Activated CD8-positive, alpha-beta T cell treated with anti-CD3 and anti-CD28 coated beads for 36 hours (primary cell): ENCODE results near the gene TBX10. TPM values are rescaled to one million over a fixed set of nuclear protein-coding genes. Genes with fewer than 3 reads are reported as not detected.
"Not testable (repeated sequence)": the region's sequence is repeated elsewhere in the genome, so short reads cannot be mapped to it uniquely, and the experiment has no call there.

Experiments used
- ATAC-seq: fragments of 200-7000 bp; cut with Tn5 transposase; one replicate; pipeline ENCODE4 v1.10.0; 2021; ENCODE audit warnings: mild to moderate bottlenecking, moderate library complexity
- CTCF ChIA-PET: fragments of 350-600 bp; sonication (Branson Sonifier 250); formaldehyde crosslinking; loops from one replicate; lab custom pipeline; 2021; ENCODE audit warnings: antibody characterized with exemption; lab: Charles Lee
- POLR2A ChIA-PET: fragments of 350-600 bp; sonication (Branson Sonifier 250); formaldehyde crosslinking; loops from one replicate; lab custom pipeline; 2021; ENCODE audit warnings: antibody characterized with exemption; lab: Charles Lee
- DNase-seq: peaks from one replicate; pipeline ENCODE4 v3.0.0-alpha.2; 2020
- H3K27ac Mint-ChIP-seq: one replicate; pipeline ENCODE4 v1.8.0; 2021; ENCODE audit warnings: mild to moderate bottlenecking, mixed read lengths
- H3K27me3 Mint-ChIP-seq: one replicate; pipeline ENCODE4 v1.8.0; 2021; ENCODE audit warnings: mixed read lengths
- H3K36me3 Mint-ChIP-seq: one replicate; pipeline ENCODE4 v1.8.0; 2021; ENCODE audit warnings: low read depth, mixed read lengths
- H3K4me1 Mint-ChIP-seq: one replicate; pipeline ENCODE4 v1.8.0; 2021; ENCODE audit warnings: low read depth, mixed read lengths
- H3K4me3 Mint-ChIP-seq: one replicate; pipeline ENCODE4 v1.8.0; 2021; ENCODE audit warnings: mild to moderate bottlenecking, moderate library complexity, mixed read lengths
- H3K9me3 Mint-ChIP-seq: one replicate; pipeline ENCODE4 v1.8.0; 2021; ENCODE audit warnings: mixed read lengths
- intact Hi-C: fragments of 100-400 bp; cut with micrococcal nuclease; formaldehyde crosslinking; loops from one replicate; pipeline ENCODE4 v1.10.0; 2022
- total RNA-seq, 2 experiments: library from RNA; stranded (reverse); gene quantifications; one replicate each; pipeline ENCODE4 v1.2.3, GENCODE V29; 2021
- TF ChIP-seq, protein P1 (sequence below): fragments of 200-600 bp; IDR thresholded peaks from one replicate; pipeline ENCODE4 v1.8.0; 2022; ENCODE audit warnings: antibody characterized with exemption, mild to moderate bottlenecking

The TBX10 gene
- total RNA-seq, 2 experiments from 2014 or later, result not detected

DNA sequence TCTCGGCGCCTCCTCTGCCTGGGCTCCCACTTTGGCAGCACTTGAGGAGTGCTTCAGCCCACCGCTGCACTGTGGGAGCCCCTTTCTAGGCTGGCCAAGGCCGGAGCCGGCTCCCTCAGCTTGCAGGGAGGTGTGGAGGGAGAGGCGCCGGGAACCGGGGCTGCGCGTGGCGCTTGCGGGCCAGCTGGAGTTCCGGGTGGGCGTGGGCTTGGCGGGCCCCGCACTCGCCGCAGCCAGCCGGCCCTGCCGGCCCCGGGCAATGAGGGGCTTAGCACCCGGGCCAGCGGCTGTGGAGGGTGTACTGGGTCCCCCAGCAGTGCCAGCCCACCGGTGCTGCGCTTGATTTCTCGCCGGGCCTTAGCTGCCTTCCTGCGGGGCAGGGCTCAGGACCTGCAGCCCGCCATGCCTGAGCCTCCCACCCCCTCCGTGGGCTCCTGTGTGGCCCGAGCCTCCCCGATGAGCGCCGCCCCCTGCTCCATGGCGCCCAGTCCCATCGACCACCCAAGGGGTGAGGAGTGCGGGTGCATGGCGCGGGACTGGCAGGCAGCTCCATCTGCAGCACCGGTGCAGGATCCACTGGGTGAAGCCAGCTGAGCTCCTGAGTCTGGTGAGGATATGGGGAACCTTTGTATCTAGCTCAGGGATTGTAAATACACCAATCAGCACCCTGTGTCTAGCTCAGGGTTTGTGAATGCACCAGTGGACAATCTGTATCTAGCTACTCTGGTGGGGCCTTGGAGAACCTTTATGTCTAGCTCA lies 20.5 kb downstream of the TBX10 start:
- DNase-seq, H3K27ac Mint-ChIP-seq, H3K9me3 Mint-ChIP-seq, H3K36me3 Mint-ChIP-seq, H3K4me3 Mint-ChIP-seq, H3K27me3 Mint-ChIP-seq, intact Hi-C loops, ATAC-seq: not testable (repeated sequence)
- peaks cover 13% of the 10 kb centered on the region for H3K4me1 Mint-ChIP-seq
- CTCF ChIA-PET, result interaction anchor here (2.2 kb wide), 1 partner anchor 10 kb away, joined by 10 read pairs; the partner anchor contains the start of gene NUDT8
- POLR2A ChIA-PET, result interaction anchor here (0.8 kb wide), 1 partner anchor 10 kb away, joined by 3 read pairs; no protein-coding TSS in a partner anchor

DNA sequence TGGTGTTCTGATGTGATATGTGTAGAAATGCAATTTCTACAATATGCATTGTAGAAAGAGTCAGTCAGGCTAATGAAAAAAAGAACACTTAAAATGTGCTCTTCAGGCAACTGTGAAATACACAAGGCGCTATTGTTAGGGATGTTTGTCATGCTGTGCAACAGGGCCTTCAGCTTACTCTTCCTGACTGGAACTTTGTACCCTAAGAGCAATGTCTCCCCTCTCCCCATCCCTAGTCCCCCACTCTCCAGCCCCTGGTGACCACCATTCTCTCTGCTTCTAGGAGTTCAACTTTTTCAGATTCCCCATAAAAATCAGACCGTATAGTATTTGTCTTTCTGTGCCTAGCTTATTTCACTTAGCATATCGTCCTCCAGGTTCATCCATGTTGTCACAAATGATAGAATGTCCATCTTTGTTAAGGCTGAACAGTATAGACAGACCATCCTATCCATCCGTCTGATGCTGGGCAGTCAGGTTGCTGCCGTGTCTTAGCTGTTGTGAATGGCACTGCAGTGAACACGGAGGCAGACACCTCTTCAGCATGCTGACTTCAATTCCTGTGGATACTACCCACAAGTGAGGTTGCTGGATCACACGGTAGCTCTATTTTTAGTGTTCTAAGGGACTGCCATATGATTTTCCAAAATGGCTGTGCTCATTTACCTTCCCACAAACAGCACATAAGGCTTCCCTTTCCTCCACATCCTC lies 22.2 kb downstream of the TBX10 start:
- Mint-ChIP-seq H3K4me3 (peak overlapping the region; percentile 77), H3K9me3 (no peaks in the 10 kb centered on the region), H3K4me1 (peaks cover 26% of the 10 kb centered on the region), H3K27ac (peak overlapping the region; percentile 19), H3K27me3 (no peaks in the 10 kb centered on the region), H3K36me3 (peaks cover 4% of the 10 kb centered on the region)
- DNase-seq (no peak), ATAC-seq (no peak)
- POLR2A ChIA-PET, result interaction anchor here (0.6 to 1.7 kb wide), 4 partner anchors 9 to 40 kb away, joined by 3 to 10 read pairs (median 3); partner anchors contain the start of gene NUDT8
- intact Hi-C loops, result no loop called here
- CTCF ChIA-PET, result interaction anchor here (1.0 to 6.2 kb wide), 3 partner anchors 12 to 45 kb away, joined by 3 to 89 read pairs (median 4); partner anchors contain the start of gene NUDT8
- TF ChIP-seq, protein P1, sequence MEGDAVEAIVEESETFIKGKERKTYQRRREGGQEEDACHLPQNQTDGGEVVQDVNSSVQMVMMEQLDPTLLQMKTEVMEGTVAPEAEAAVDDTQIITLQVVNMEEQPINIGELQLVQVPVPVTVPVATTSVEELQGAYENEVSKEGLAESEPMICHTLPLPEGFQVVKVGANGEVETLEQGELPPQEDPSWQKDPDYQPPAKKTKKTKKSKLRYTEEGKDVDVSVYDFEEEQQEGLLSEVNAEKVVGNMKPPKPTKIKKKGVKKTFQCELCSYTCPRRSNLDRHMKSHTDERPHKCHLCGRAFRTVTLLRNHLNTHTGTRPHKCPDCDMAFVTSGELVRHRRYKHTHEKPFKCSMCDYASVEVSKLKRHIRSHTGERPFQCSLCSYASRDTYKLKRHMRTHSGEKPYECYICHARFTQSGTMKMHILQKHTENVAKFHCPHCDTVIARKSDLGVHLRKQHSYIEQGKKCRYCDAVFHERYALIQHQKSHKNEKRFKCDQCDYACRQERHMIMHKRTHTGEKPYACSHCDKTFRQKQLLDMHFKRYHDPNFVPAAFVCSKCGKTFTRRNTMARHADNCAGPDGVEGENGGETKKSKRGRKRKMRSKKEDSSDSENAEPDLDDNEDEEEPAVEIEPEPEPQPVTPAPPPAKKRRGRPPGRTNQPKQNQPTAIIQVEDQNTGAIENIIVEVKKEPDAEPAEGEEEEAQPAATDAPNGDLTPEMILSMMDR, result no peak

DNA sequence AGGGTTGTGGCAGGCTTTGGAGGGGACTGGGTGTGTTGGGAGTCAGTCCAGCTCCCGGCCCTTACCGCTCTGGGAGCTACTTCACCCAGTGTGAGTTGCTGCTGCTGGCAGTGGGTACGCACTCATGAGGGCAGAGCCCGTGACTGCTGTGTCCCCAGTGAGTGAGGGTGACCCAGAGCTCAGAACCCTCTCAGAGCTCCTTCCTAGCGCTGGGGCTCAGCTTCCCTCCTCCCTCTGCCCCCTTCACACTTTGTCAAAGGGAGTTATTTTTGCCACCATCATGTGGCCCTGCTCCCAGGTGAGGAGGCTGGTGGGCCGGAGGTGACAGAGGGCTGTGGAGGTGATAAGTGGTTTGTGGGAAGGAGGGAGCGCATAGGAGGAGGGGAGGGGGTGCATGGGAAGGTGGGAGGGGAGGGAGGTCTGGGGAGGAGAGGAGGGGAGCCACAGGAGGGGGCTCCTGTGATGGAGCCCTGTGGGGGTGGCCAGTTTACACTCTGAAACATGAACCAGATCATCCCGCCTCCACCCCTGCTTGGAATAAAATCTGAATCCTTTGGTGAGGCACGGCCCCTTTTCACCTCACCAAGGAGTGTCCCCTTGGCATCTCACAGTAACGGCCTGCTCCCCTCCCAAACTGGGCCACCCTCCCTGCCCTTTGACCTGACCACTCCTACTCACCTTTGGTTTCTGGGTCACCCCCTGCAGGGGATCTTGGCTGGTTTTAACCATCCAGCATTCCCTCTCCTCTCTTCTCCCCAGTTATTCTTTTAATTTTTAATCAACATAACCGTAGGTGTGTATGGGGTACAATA lies 22.9 kb downstream of the TBX10 start:
- intact Hi-C loops, result no loop called here
- ATAC-seq (no peak), DNase-seq (no peak)
- Mint-ChIP-seq H3K27ac (peak overlapping the region; percentile 99), H3K9me3 (no peaks in the 10 kb centered on the region), H3K4me1 (peaks cover 26% of the 10 kb centered on the region), H3K4me3 (peak overlapping the region; percentile 77), H3K36me3 (peaks cover 9% of the 10 kb centered on the region), H3K27me3 (no peaks in the 10 kb centered on the region)
- POLR2A ChIA-PET, result interaction anchor here (0.5 to 4.3 kb wide), 5 partner anchors 10 to 396 kb away, joined by 3 to 48 read pairs (median 3); partner anchors contain the start of gene NUDT8
- CTCF ChIA-PET, result interaction anchor here (0.8 to 6.2 kb wide), 5 partner anchors 12 to 44 kb away, joined by 3 to 89 read pairs (median 4); partner anchors contain the start of genes GSTP1 and NUDT8
- TF ChIP-seq, protein P1, result no peak

DNA sequence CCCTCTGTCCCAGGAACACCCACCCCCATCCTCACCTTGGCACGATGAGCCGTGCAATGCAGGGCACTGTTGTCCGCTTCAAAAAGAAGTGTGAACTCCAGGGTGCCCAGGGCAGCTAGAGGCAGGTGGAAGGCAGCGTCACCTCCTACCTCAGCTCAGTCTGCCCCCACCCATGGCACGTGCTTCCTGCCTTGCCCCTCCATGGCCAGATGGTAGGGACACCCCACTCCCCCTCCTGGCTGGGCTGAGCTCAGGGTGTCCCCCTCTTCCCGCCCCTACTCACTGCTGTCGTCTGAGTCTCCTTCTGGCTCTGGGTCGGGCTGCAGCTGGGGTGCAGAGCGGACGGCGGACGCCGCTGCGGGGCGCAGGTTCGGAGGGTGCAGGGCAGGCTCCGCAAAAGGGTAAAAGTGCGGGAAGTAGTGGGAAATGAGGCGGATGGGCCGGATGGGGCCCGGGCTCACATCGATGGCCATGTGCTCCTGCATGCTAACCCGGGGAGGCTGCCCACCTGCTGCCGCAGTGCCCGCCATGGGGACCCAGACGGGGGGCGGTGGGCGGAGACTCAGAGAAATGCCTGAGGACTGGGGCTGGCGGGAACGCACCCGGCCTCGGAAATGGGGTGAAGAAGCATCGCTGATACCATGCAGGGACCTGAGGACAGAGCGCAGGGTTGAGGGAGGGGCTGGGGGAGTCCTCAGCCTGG lies 23.7 kb downstream of the TBX10 start:
- ChIA-PET POLR2A (interaction anchor here (0.5 to 4.3 kb wide), 3 partner anchors 13 to 395 kb away, joined by 3 to 48 read pairs (median 3); partner anchors contain the start of gene NUDT8), CTCF (interaction anchor here (0.8 to 6.2 kb wide), 4 partner anchors 13 to 32 kb away, joined by 3 to 89 read pairs (median 4); partner anchors contain the start of genes GSTP1 and NUDT8)
- Mint-ChIP-seq H3K9me3 (no peaks in the 10 kb centered on the region), H3K27me3 (no peaks in the 10 kb centered on the region), H3K4me3 (peak overlapping the region; percentile 77), H3K4me1 (peaks cover 26% of the 10 kb centered on the region), H3K36me3 (peaks cover 11% of the 10 kb centered on the region), H3K27ac (peak overlapping the region; percentile 99)
- DNase-seq (no peak), ATAC-seq (no peak)
- intact Hi-C loops, result no loop called here
- TF ChIP-seq, protein P1, result peak; percentile 30
